ENCODE results near the gene IFT88.

The IFT88 gene

DNA sequence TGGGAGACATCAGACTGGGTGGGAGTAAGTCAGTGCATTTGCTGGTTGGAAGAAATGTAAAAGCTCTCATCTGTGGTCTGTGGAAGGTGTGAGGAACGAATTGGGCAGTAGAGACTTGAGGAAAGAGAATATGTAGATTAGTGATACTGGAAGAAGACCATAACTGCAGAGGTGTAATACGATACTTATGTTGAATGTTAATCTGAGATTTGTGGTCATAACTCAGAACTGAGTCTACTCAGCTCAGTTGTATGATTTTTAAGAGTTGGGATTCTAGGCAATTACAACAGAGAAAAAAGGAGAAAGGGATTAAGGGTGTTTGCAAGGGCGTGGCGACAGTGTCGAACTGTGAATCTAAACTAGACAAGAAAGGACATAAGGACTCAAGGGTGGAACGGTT, 133.3 kb downstream of the IFT88 start:
- DNase-seq (ENCODE audit: low read depth, low spot score), result no peak
- TF ChIP-seq, protein P1, sequence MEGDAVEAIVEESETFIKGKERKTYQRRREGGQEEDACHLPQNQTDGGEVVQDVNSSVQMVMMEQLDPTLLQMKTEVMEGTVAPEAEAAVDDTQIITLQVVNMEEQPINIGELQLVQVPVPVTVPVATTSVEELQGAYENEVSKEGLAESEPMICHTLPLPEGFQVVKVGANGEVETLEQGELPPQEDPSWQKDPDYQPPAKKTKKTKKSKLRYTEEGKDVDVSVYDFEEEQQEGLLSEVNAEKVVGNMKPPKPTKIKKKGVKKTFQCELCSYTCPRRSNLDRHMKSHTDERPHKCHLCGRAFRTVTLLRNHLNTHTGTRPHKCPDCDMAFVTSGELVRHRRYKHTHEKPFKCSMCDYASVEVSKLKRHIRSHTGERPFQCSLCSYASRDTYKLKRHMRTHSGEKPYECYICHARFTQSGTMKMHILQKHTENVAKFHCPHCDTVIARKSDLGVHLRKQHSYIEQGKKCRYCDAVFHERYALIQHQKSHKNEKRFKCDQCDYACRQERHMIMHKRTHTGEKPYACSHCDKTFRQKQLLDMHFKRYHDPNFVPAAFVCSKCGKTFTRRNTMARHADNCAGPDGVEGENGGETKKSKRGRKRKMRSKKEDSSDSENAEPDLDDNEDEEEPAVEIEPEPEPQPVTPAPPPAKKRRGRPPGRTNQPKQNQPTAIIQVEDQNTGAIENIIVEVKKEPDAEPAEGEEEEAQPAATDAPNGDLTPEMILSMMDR (IDR thresholded peaks at IDR 0.05; ENCODE audit: insufficient read depth, low read length, missing control alignments), result no peak
- CTCF ChIA-PET, result interaction anchor here (0.7 to 1.2 kb wide), 3 partner anchors 12 to 451 kb away, joined by 3 read pairs; no protein-coding TSS in a partner anchor
- H3K4me3 ChIP-seq (ENCODE audit: low read depth, low read length), result no peak overlapping the region
- POLR2A ChIA-PET, result interaction anchor here (0.7 kb wide), 1 partner anchor 18 kb away, joined by 3 read pairs; no protein-coding TSS in a partner anchor

GRCh38 chr13:20701461-20701860, 134.5 kb downstream of the IFT88 start:
- POLR2A ChIA-PET, result no interaction called here
- no peak for DNase-seq (ENCODE audit: low read depth, low spot score)
- TF ChIP-seq, protein P1 (IDR thresholded peaks at IDR 0.05; ENCODE audit: insufficient read depth, low read length, missing control alignments), result no peak
- no peak overlapping the region for H3K4me3 ChIP-seq (ENCODE audit: low read depth, low read length)
- CTCF ChIA-PET, result interaction anchor here (1.2 to 2.5 kb wide), 3 partner anchors 10 to 206 kb away, joined by 3 to 21 read pairs (median 18); no protein-coding TSS in a partner anchor

GRCh38 chr13:20702530-20702914, 135.6 kb downstream of the IFT88 start:
- DNase-seq (ENCODE audit: low read depth, low spot score), result no peak
- ChIA-PET POLR2A (interaction anchor here (0.6 kb wide), 1 partner anchor 170 kb away, joined by 3 read pairs; no protein-coding TSS in a partner anchor), CTCF (interaction anchor here (0.7 to 2.5 kb wide), 7 partner anchors 9 to 207 kb away, joined by 3 to 21 read pairs (median 3); no protein-coding TSS in a partner anchor)
- TF ChIP-seq, protein P1 (IDR thresholded peaks at IDR 0.05; ENCODE audit: insufficient read depth, low read length, missing control alignments), result no peak
- peak overlapping the region; percentile 66 for H3K4me3 ChIP-seq (ENCODE audit: low read depth, low read length)

DNA sequence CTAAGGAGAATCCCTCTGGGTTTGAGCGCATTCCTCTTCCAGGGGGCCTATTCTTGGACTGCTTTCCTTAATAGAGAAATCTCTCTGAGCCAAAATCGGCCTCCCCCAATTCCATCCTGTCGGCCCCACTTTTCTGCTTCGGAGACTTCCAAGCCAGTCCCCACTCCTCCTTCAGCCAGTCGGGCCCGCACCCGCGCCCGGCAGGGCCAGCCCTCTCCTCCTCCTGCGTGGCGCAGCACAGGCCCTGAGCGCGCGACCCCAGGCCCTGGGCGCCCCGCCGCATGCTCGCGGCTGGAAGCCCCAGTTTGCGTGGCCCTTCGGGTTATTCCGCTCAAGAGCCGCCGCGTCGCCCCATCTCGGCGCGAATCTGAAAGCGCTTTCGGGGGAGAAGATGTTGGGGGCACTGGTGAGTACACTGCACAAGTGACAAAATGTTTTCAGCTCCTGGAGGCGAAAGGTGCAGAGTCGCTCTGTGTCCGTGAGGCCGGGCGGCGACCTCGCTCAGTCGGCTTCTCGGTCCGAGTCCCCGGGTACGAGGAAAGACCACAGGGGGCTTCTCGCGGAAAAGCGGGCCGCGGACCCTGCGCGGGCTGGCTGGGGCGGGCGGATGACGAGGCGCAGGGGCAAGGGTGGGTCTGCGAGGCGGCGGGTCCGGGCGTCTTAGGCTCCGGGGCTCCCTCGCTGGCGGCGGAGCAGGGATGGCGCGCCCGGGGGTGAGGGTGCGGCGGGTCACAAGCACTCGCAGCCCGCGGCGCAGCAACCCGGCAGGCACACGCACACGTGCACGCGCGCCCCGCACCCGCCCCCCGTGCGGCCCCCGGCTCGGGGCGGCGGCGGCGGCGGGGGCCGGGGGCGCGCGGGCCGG, 136.2 kb downstream of the IFT88 start, which contains the start of gene IL17D:
Gene IL17D, plus strand, starts transcription at position 785 of the 865 bp plus-strand sequence. CDS start 303 bp downstream, outside the sequence.
- H3K4me3 ChIP-seq (ENCODE audit: low read depth, low read length), result peak within 1 kb of the TSS; percentile 66
- TF ChIP-seq, protein P1 (IDR thresholded peaks at IDR 0.05; ENCODE audit: insufficient read depth, low read length, missing control alignments), result no peak
- CTCF ChIA-PET, result interaction anchor here (0.7 to 2.7 kb wide), 18 partner anchors 8 to 577 kb away, joined by 3 to 21 read pairs (median 4); no protein-coding TSS in a partner anchor
- POLR2A ChIA-PET, result interaction anchor here (0.6 kb wide), 2 partner anchors 75 to 169 kb away, joined by 3 read pairs; no protein-coding TSS in a partner anchor
- DNase-seq (ENCODE audit: low read depth, low spot score), result no peak

GRCh38 chr13:20703780-20704458, 137.0 kb downstream of the IFT88 start:
- ChIA-PET CTCF (interaction anchor here (0.7 to 2.7 kb wide), 16 partner anchors 8 to 577 kb away, joined by 3 to 19 read pairs (median 4); no protein-coding TSS in a partner anchor), POLR2A (interaction anchor here (0.6 kb wide), 1 partner anchor 76 kb away, joined by 3 read pairs; no protein-coding TSS in a partner anchor)
- no peak for DNase-seq (ENCODE audit: low read depth, low spot score)
- TF ChIP-seq, protein P1 (IDR thresholded peaks at IDR 0.05; ENCODE audit: insufficient read depth, low read length, missing control alignments), result peak; percentile 77
- H3K4me3 ChIP-seq (ENCODE audit: low read depth, low read length), result peak overlapping the region; percentile 66
